HG03520 (cell line): Measurements from ENCODE around the gene LRRC43.
"Not testable (repeated sequence)": the region's sequence is repeated elsewhere in the genome, so short reads cannot be mapped to it uniquely, and the experiment has no call there.

Experiments used
- ATAC-seq: cut with Tn5 transposase; IDR thresholded peaks from one replicate; pipeline ENCODE4 v1.9.1; 2021; ENCODE audit warnings: mild to moderate bottlenecking, moderate library complexity; ENCODE audit not compliant: unreplicated experiment

The LRRC43 gene

GRCh38 chr12:122152754-122153153, 30.2 kb upstream of the LRRC43 start:
- ATAC-seq: no peak

GRCh38 chr12:122155705-122156104, 27.2 kb upstream of the LRRC43 start:
- no peak for ATAC-seq

GRCh38 chr12:122158700-122159285, 24.1 kb upstream of the LRRC43 start:
- no peak for ATAC-seq

- ATAC-seq: no peak
Observed at GRCh38 chr12:122159882-122160281, 23.0 kb upstream of the LRRC43 start.

- no peak for ATAC-seq
Observed at GRCh38 chr12:122160761-122161160, 22.2 kb upstream of the LRRC43 start.

- no peak for ATAC-seq
Observed at GRCh38 chr12:122161682-122162081, 21.2 kb upstream of the LRRC43 start.

- no peak for ATAC-seq
Observed at GRCh38 chr12:122162976-122163375, 19.9 kb upstream of the LRRC43 start.

- peak; percentile 68 for ATAC-seq
Observed at GRCh38 chr12:122166422-122167349, 16.2 kb upstream of the LRRC43 start.

- ATAC-seq: no peak
Observed at GRCh38 chr12:122167356-122167925, 15.5 kb upstream of the LRRC43 start.

- ATAC-seq: no peak
Observed at GRCh38 chr12:122168492-122168891, 14.4 kb upstream of the LRRC43 start.

GRCh38 chr12:122171399-122171798, 11.5 kb upstream of the LRRC43 start:
- ATAC-seq: no peak

- ATAC-seq: no peak
Observed at GRCh38 chr12:122172262-122172939, 10.5 kb upstream of the LRRC43 start.

GRCh38 chr12:122174155-122174845, 8.6 kb upstream of the LRRC43 start, which contains the start of gene IL31:
TSS of gene IL31 (minus strand) at chr12:122174221. CDS start at chr12:122174172, 49 bp downstream.
- no peak for ATAC-seq

GRCh38 chr12:122176473-122176872, 6.5 kb upstream of the LRRC43 start:
- ATAC-seq: not testable (repeated sequence)

GRCh38 chr12:122183588-122183940, 641 bp downstream of the LRRC43 start:
- no peak for ATAC-seq

- ATAC-seq: no peak
Observed at GRCh38 chr12:122184517-122184916, 1.6 kb downstream of the LRRC43 start.

GRCh38 chr12:122185079-122185478, 2.2 kb downstream of the LRRC43 start:
- no peak for ATAC-seq

- ATAC-seq: no peak
Observed at GRCh38 chr12:122185494-122186082, 2.7 kb downstream of the LRRC43 start.

- no peak for ATAC-seq
Observed at GRCh38 chr12:122187466-122187865, 4.5 kb downstream of the LRRC43 start.
